Trophoblast cell (in vitro differentiated cells and primary cell): Measurements from ENCODE around the gene ASB9.

ENCODE experiments used
- DNase-seq, 2 donors: peaks; one replicate each; pipeline ENCODE4 v3.0.0-alpha.2; 2016
- H2AFZ ChIP-seq: 2 replicates; pipeline ENCODE4 v1.6.1; 2013; ENCODE audit warnings: low read length, moderate library complexity, mild to moderate bottlenecking; ENCODE audit not compliant: insufficient read depth, poor library complexity
- H2AK5ac ChIP-seq: 2 replicates; pipeline ENCODE4 v1.6.1; 2013; ENCODE audit warnings: mild to moderate bottlenecking, low read length
- H2BK120ac ChIP-seq: 2 replicates; pipeline ENCODE4 v1.6.1; 2013; ENCODE audit warnings: low read length, mild to moderate bottlenecking, moderate library complexity; ENCODE audit not compliant: insufficient read depth, poor library complexity
- H2BK12ac ChIP-seq: 2 replicates; pipeline ENCODE4 v1.6.1; 2013; ENCODE audit warnings: mild to moderate bottlenecking, low read length, moderate library complexity
- H2BK5ac ChIP-seq: 2 replicates; pipeline ENCODE4 v1.6.1; 2013; ENCODE audit warnings: low read length, low read depth, moderate library complexity, mild to moderate bottlenecking; ENCODE audit not compliant: poor library complexity
- H3K14ac ChIP-seq: 2 replicates; pipeline ENCODE4 v1.6.1; 2013; ENCODE audit warnings: mild to moderate bottlenecking, low read length
- H3K18ac ChIP-seq: 2 replicates; pipeline ENCODE4 v1.6.1; 2013; ENCODE audit warnings: mild to moderate bottlenecking, low read length
- H3K23ac ChIP-seq: 2 replicates; pipeline ENCODE4 v1.6.1; 2013; ENCODE audit warnings: low read length
- H3K27ac ChIP-seq: 2 replicates; pipeline ENCODE4 v1.5.1; 2013; ENCODE audit warnings: low read depth, mild to moderate bottlenecking, inconsistent platforms, low read length, moderate library complexity
- H3K27me3 ChIP-seq: 2 replicates; pipeline ENCODE4 v1.6.1; 2013; ENCODE audit warnings: inconsistent platforms, mild to moderate bottlenecking, low read length, moderate library complexity; ENCODE audit not compliant: insufficient read depth
- H3K36me3 ChIP-seq, 2 experiments: 1 replicate in 1 of 2; 2 replicates in 1 of 2; pipeline ENCODE4 v1.6.1; 2013; ENCODE audit warnings: low read length in 2 of 2, mild to moderate bottlenecking in 2 of 2, moderate library complexity in 1 of 2; ENCODE audit not compliant: insufficient read depth in 2 of 2, control insufficient read depth in 1 of 2
- H3K4ac ChIP-seq: 2 replicates; pipeline ENCODE4 v1.6.1; 2013; ENCODE audit warnings: low read depth, mild to moderate bottlenecking, low read length, moderate library complexity
- H3K4me1 ChIP-seq, 2 experiments: 1 replicate in 1 of 2; 2 replicates in 1 of 2; pipeline ENCODE4 v1.6.1; 2013; ENCODE audit warnings: low read length in 2 of 2, mild to moderate bottlenecking in 2 of 2, moderate library complexity in 1 of 2; ENCODE audit not compliant: insufficient read depth in 2 of 2, control insufficient read depth in 1 of 2
- H3K4me2 ChIP-seq: 2 replicates; pipeline ENCODE4 v1.6.1; 2013; ENCODE audit warnings: inconsistent platforms, mild to moderate bottlenecking, low read length, moderate library complexity
- H3K4me3 ChIP-seq: 2 replicates; pipeline ENCODE4 v1.5.1; 2013; ENCODE audit warnings: mild to moderate bottlenecking, low read depth, low read length, inconsistent platforms
- H3K79me1 ChIP-seq: one replicate; pipeline ENCODE4 v1.6.1; 2013; ENCODE audit warnings: low read length
- H3K79me2 ChIP-seq: 2 replicates; pipeline ENCODE4 v1.6.1; 2013; ENCODE audit warnings: low read length, mild to moderate bottlenecking; ENCODE audit not compliant: control insufficient read depth, insufficient read depth, poor library complexity
- H3K9ac ChIP-seq: 2 replicates; pipeline ENCODE4 v1.6.1; 2013; ENCODE audit warnings: mild to moderate bottlenecking, low read length
- H3K9me3 ChIP-seq: 2 replicates; pipeline ENCODE4 v1.6.1; 2013; ENCODE audit warnings: low read depth, mild to moderate bottlenecking, control low read depth, inconsistent platforms, low read length; ENCODE audit not compliant: insufficient read depth
- H4K12ac ChIP-seq: 2 replicates; pipeline ENCODE4 v1.6.1; 2013; ENCODE audit warnings: low read depth, mild to moderate bottlenecking, low read length, moderate library complexity
- H4K8ac ChIP-seq: 2 replicates; pipeline ENCODE4 v1.6.1; 2013; ENCODE audit warnings: low read depth, mild to moderate bottlenecking, low read length, moderate library complexity
- H4K91ac ChIP-seq: one replicate; pipeline ENCODE4 v1.6.1; 2013; ENCODE audit warnings: low read depth, mild to moderate bottlenecking, low read length, moderate library complexity
- WGBS: extraction: QIAGEN DNeasy Blood & Tissue Kit; methylation state at CpG from one replicate; pipeline ENCODE4 v1.1.7; 2013; ENCODE audit warnings: missing lambda C conversion rate; ENCODE audit not compliant: insufficient read length, insufficient coverage; ENCODE audit errors: extremely low coverage; 5-methylcytosine and 5-hydroxymethylcytosine counted together

Gene ASB9

DNA sequence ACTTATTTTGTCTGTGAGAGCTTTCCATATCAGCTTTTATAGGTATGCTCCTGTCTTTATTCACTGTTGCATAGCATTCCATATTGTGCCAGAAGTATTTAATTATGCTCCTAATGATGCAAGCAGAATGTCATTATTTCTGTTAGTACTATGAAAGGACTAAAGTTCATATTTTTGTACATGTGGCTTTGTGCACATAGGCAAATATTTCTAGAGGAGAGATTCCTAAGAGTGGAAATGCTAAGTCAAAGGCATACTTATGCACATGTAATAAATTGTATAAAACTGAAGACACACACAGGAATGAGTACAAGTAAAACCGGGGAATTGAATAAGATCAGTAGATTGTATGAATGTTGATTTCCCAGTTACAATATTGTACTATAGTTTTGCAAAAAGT is 1.9 kb upstream of the ASB9 start:
- Histone ChIP-seq H2AK5ac (no peak overlapping the region), H3K79me2 (no peaks in the 10 kb centered on the region), H2BK12ac (no peak overlapping the region), H3K23ac (no peak overlapping the region), H4K8ac (no peak overlapping the region), H3K79me1 (no peaks in the 10 kb centered on the region), H2AFZ (no peak overlapping the region), H3K36me3 (no peaks in the 10 kb centered on the region), H3K27ac (no peak overlapping the region), H3K4me3 (no peak overlapping the region), H4K91ac (no peak overlapping the region), H3K18ac (no peak overlapping the region), H3K9me3 (no peaks in the 10 kb centered on the region), H3K4me2 (no peak overlapping the region), H2BK5ac (no peak overlapping the region), H2BK120ac (no peak overlapping the region), H3K27me3 (no peaks in the 10 kb centered on the region), H4K12ac (no peak overlapping the region), H3K9ac (no peak overlapping the region), H3K4ac (no peak overlapping the region), H3K4me1 (peaks cover 0 to 7% of the 10 kb centered on the region in 2 experiments), H3K14ac (no peak overlapping the region)
- DNase-seq: no peak
- no CpG with 5 or more reads among the region's 1 CpG for WGBS

GRCh38 chrX:15269120-15269519 is 763 bp downstream of the ASB9 start:
- H3K4ac ChIP-seq: no peak overlapping the region
- no peak overlapping the region for H2BK120ac ChIP-seq
- no CpG with 5 or more reads among the region's 1 CpG for whole genome bisulfite sequencing
- no peak overlapping the region for H3K27ac ChIP-seq
- no peak overlapping the region for H3K4me2 ChIP-seq
- no peak overlapping the region for H3K9ac ChIP-seq
- no peak overlapping the region for H2AK5ac ChIP-seq
- no peaks in the 10 kb centered on the region for H3K79me1 ChIP-seq
- no peaks in the 10 kb centered on the region for H3K36me3 ChIP-seq
- H2BK5ac ChIP-seq: no peak overlapping the region
- no peak overlapping the region for H4K12ac ChIP-seq
- peaks cover 0 to 7% of the 10 kb centered on the region in 2 experiments for H3K4me1 ChIP-seq
- H4K8ac ChIP-seq: no peak overlapping the region
- H2BK12ac ChIP-seq: no peak overlapping the region
- H3K27me3 ChIP-seq: no peaks in the 10 kb centered on the region
- no peaks in the 10 kb centered on the region for H3K79me2 ChIP-seq
- DNase-seq: no peak
- no peak overlapping the region for H2AFZ ChIP-seq
- no peak overlapping the region for H3K4me3 ChIP-seq
- no peaks in the 10 kb centered on the region for H3K9me3 ChIP-seq
- H3K14ac ChIP-seq: no peak overlapping the region
- no peak overlapping the region for H3K23ac ChIP-seq
- no peak overlapping the region for H4K91ac ChIP-seq
- H3K18ac ChIP-seq: no peak overlapping the region

DNA sequence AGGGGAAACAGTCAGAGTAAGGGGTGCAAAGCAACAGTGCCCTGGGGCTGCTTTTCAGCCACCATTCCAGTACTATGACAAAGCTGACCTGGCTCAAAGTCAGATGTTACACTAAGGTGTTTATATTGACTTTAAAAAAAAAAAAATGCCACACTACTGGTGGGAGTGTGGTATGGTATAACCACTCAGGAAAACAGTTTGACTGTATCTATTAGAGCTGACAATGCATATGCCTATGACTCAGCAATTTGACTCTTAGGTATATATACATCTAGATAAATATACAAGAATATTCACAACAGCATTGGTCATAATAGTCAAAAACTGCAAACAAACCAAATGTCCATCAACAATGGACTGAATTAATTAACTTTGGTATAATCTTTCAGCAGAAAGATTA is 15.0 kb downstream of the ASB9 start:
- Histone ChIP-seq H4K91ac (no peak overlapping the region), H2AFZ (no peak overlapping the region), H4K8ac (no peak overlapping the region), H3K27ac (no peak overlapping the region), H3K36me3 (no peaks in the 10 kb centered on the region), H3K79me2 (no peaks in the 10 kb centered on the region), H3K9me3 (no peaks in the 10 kb centered on the region), H4K12ac (no peak overlapping the region), H3K23ac (no peak overlapping the region), H2BK120ac (no peak overlapping the region), H3K4me2 (no peak overlapping the region), H2AK5ac (no peak overlapping the region), H3K14ac (no peak overlapping the region), H2BK12ac (no peak overlapping the region), H3K9ac (no peak overlapping the region), H3K27me3 (no peaks in the 10 kb centered on the region), H3K79me1 (no peaks in the 10 kb centered on the region), H2BK5ac (no peak overlapping the region), H3K18ac (no peak overlapping the region), H3K4me1 (no peaks in the 10 kb centered on the region), H3K4ac (no peak overlapping the region), H3K4me3 (no peak overlapping the region)
- no peak for DNase-seq

- H2AFZ ChIP-seq: no peak overlapping the region
- H3K27ac ChIP-seq: no peak overlapping the region
- no peak overlapping the region for H4K12ac ChIP-seq
- H3K9me3 ChIP-seq: no peaks in the 10 kb centered on the region
- H2BK120ac ChIP-seq: no peak overlapping the region
- H3K18ac ChIP-seq: no peak overlapping the region
- no peak overlapping the region for H4K8ac ChIP-seq
- H2BK12ac ChIP-seq: no peak overlapping the region
- no peak overlapping the region for H3K4me3 ChIP-seq
- H4K91ac ChIP-seq: no peak overlapping the region
- no peak overlapping the region for H2BK5ac ChIP-seq
- no peaks in the 10 kb centered on the region for H3K27me3 ChIP-seq
- no peak overlapping the region for H3K23ac ChIP-seq
- H3K9ac ChIP-seq: no peak overlapping the region
- no peak overlapping the region for H3K14ac ChIP-seq
- H3K4ac ChIP-seq: no peak overlapping the region
- H3K79me1 ChIP-seq: no peaks in the 10 kb centered on the region
- H3K4me1 ChIP-seq: no peaks in the 10 kb centered on the region
- DNase-seq: no peak
- no peak overlapping the region for H3K4me2 ChIP-seq
- no peaks in the 10 kb centered on the region for H3K79me2 ChIP-seq
- H2AK5ac ChIP-seq: no peak overlapping the region
- no CpG with 5 or more reads among the region's 4 CpGs for WGBS
- H3K36me3 ChIP-seq: no peaks in the 10 kb centered on the region
Observed at GRCh38 chrX:15245896-15246295, 24.0 kb downstream of the ASB9 start.
